Erythroblast (primary cell): ENCODE data around the gene FBXO31.

Source experiments
- GATA1 ChIP-seq: IDR thresholded peaks from 2 replicates; pipeline ENCODE4 v1.6.1; 2011; ENCODE audit warnings: low read depth, mild to moderate bottlenecking, control low read depth, low read length, moderate library complexity
- POLR2A ChIP-seq: IDR thresholded peaks from 2 replicates; pipeline ENCODE4 v1.6.1; 2011; ENCODE audit warnings: mild to moderate bottlenecking, low read length

DNA sequence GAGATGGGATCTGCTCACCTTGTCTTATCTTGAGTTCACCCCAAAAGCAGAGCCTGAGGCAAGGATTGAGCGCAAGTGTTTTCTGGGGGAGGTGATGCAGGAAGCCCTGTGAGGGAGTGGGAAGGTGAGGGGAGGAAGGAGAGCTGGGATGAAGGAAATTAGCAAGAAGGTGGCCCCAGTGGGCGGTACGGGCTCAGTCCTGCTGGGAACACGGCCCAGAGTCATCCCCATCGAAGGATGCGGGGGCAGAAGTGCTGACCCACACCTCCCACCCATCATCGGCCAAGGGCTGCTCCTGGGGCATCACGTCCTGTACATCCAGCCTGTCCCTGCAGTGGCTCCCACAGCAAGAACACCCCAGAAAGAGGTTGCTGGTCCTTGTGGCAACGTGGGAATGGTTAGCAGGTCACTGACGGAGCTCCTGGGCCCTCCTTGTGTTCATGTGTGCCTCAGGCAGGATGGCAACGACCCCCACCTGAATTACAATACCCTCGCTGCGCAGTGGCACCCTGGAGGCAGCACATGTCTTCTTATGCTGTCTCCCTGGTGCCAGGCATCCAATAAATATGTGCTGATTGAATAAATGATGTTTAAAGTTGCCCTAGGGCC, 84.6 kb downstream of the FBXO31 start:
- no peak for TF ChIP-seq POLR2A
- no peak for TF ChIP-seq GATA1
